Lower leg skin (tissue), 3 donors: ENCODE data around the gene GADD45GIP1.

ENCODE experiments used
- CTCF ChIP-seq, 3 donors: fragments of 450-650 bp; IDR thresholded peaks; one replicate each; pipeline ENCODE4 v1.5.1; 2016; ENCODE audit warnings: antibody characterized with exemption in 3 of 3, mild to moderate bottlenecking in 3 of 3, moderate library complexity in 2 of 3
- POLR2A ChIP-seq, 2 donors: fragments of 450-650 bp; IDR thresholded peaks; one replicate each; pipeline ENCODE4 v1.6.1; 2016 to 2017; ENCODE audit warnings: antibody characterized with exemption in 2 of 2, mild to moderate bottlenecking in 1 of 2, moderate library complexity in 1 of 2

GRCh38 chr19:12973236-12973635, 16.2 kb upstream of the GADD45GIP1 start:
- TF ChIP-seq POLR2A (IDR thresholded peaks at IDR 0.05): no peak
- no peak for TF ChIP-seq CTCF (IDR thresholded peaks at IDR 0.05)
